Uterus (tissue), 4 donors: ENCODE data around the gene TFF3. TPM values are rescaled to one million over a fixed set of nuclear protein-coding genes. Genes with fewer than 3 reads are reported as not detected.

Experiments
- DNase-seq, 2 donors: peaks; one replicate each; pipeline ENCODE4 v3.0.0-alpha.2; 2019 to 2020
- H3K27ac ChIP-seq, 2 donors: fragments of 200-600 bp; sonication (generic); 1 replicate in 1 of 2; 2 replicates in 1 of 2; pipeline ENCODE4 v1.5.1; 2016 to 2018
- H3K27me3 ChIP-seq, 2 donors: fragments of 200-600 bp; sonication (generic); one replicate each; pipeline ENCODE4 v1.5.1; 2018 to 2019; ENCODE audit warnings: control low read depth in 1 of 2
- H3K36me3 ChIP-seq, 2 donors: fragments of 200-600 bp; sonication (generic); one replicate each; pipeline ENCODE4 v1.5.1; 2019; ENCODE audit warnings: control low read depth in 1 of 2
- H3K4me1 ChIP-seq, 2 donors: fragments of 200-600 bp; sonication (generic); one replicate each; pipeline ENCODE4 v1.5.1; 2018 to 2019; ENCODE audit warnings: control low read depth in 1 of 2
- H3K4me3 ChIP-seq, 2 donors: fragments of 200-600 bp; sonication (generic); 1 replicate in 1 of 2; 2 replicates in 1 of 2; pipeline ENCODE4 v1.5.1; 2018 to 2019; ENCODE audit warnings: mild to moderate bottlenecking in 1 of 2
- H3K9me3 ChIP-seq, 2 donors: fragments of 200-600 bp; sonication (generic); one replicate each; pipeline ENCODE4 v1.5.1; 2019; ENCODE audit warnings: control low read depth in 1 of 2
- POLR2A ChIP-seq, 2 donors: fragments of 450-650 bp; IDR thresholded peaks; one replicate each; pipeline ENCODE4 v1.6.1; 2016; ENCODE audit warnings: antibody characterized with exemption in 2 of 2, mild to moderate bottlenecking in 1 of 2, moderate library complexity in 1 of 2
- intact Hi-C: fragments of 100-400 bp; cut with DNase I; formaldehyde crosslinking; loops from one replicate; pipeline ENCODE4 v1.15.1; 2023; ENCODE audit warnings: low total_unique reads
- total RNA-seq, 4 donors: library from RNA; depleted of rRNA in 3 of 4; stranded (reverse); fragments of >200 nt in 3 of 4; gene quantifications; one replicate each; pipeline versions ENCODE4 v1.1.0 to v1.2.4, GENCODE V29; 2014 to 2023
- TF ChIP-seq, protein P1 (sequence below), 4 experiments: fragments of 200-600 bp in 2 of 4; fragments of 450-650 bp in 2 of 4; sonication (generic) in 2 of 4; IDR thresholded peaks; one replicate each; pipeline ENCODE4 v1.5.1; 2016 to 2019; ENCODE audit warnings: antibody characterized with exemption in 4 of 4, mild to moderate bottlenecking in 2 of 4, moderate library complexity in 1 of 4
- donor health status: DM: yes; HTN: yes; CAD: no.

TFF3 gene
- total RNA-seq, 4 donors from 2014 or later = 1.4 to 49.7 (median 24.2) TPM

DNA sequence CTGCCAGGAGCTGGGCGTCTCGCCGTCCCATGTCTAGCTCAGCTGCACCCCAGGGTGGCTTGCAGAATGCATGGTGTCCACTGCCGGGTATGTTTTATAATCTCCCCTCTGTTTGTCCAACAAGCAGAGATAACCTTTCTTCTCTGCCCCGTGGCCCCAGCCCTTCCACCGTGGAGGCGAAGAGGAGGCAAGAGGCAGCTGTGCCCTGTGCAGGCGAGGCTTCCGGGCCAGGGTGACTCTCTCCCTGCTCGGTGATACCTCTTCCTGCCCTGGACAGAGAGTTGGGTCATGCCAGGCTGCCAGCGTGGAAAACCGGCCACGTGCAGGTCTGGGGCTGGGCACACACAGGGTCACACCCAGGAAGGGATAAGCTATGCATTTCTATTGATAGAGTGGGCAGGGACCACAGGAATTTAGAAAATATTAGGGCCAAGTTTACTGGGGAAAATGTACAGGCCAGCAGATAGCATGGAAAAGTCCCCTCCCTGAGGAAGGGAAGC, 35.8 kb upstream of the TFF3 start, which contains the start of gene TFF2:
Gene TFF2 (minus strand): TSS at position 68 of the 500 bp plus-strand sequence. CDS start 37 bp downstream, at position 31.
- Histone ChIP-seq H3K4me1 (no peaks in the 10 kb centered on the region), H3K36me3 (no peaks in the 10 kb centered on the region), H3K27me3 (no peaks in the 10 kb centered on the region), H3K9me3 (peaks cover 0 to 2% of the 10 kb centered on the region in 2 donors), H3K27ac (no peak within 1 kb of the TSS), H3K4me3 (no peak within 1 kb of the TSS)
- no peak for DNase-seq
- intact Hi-C loops = no loop called here
- TF ChIP-seq, protein P1, sequence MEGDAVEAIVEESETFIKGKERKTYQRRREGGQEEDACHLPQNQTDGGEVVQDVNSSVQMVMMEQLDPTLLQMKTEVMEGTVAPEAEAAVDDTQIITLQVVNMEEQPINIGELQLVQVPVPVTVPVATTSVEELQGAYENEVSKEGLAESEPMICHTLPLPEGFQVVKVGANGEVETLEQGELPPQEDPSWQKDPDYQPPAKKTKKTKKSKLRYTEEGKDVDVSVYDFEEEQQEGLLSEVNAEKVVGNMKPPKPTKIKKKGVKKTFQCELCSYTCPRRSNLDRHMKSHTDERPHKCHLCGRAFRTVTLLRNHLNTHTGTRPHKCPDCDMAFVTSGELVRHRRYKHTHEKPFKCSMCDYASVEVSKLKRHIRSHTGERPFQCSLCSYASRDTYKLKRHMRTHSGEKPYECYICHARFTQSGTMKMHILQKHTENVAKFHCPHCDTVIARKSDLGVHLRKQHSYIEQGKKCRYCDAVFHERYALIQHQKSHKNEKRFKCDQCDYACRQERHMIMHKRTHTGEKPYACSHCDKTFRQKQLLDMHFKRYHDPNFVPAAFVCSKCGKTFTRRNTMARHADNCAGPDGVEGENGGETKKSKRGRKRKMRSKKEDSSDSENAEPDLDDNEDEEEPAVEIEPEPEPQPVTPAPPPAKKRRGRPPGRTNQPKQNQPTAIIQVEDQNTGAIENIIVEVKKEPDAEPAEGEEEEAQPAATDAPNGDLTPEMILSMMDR (IDR thresholded peaks at IDR 0.05) = no peak
- no peak for TF ChIP-seq POLR2A (IDR thresholded peaks at IDR 0.05)

DNA sequence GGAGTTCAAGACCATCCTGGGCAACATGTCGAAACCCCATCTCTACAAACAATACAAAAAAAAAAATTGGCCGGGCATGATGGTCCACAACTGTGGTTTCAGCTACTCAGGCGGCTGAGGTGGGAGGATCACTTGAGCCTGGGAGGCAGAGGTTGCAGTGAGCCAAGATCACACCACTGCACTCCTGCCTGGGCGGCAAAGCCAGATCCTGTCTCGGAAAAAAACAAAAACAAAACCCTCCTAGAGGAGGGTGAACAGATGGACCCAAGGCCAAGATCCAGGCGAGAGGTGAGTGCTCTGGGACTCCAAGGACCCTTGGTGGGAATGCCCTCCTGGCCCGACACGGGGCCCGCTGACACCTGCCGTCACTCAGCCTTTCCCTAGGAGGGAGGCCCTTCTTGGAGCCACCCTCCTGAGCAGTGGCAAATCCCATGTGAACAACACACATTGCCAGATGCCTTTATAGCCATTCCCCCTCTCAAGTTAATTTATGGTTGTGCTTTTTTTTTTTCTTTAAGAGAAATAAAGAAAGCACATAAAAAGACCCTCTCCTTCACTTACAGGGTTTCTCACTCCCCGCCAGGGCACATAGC, 35.2 kb upstream of the TFF3 start:
- intact Hi-C loops = no loop called here
- no peaks in the 10 kb centered on the region for H3K4me1 ChIP-seq
- H3K9me3 ChIP-seq = peaks cover 0 to 2% of the 10 kb centered on the region in 2 donors
- TF ChIP-seq POLR2A (IDR thresholded peaks at IDR 0.05) = no peak
- TF ChIP-seq, protein P1 (IDR thresholded peaks at IDR 0.05) = no peak
- no peak overlapping the region for H3K27ac ChIP-seq
- H3K36me3 ChIP-seq = no peaks in the 10 kb centered on the region
- H3K4me3 ChIP-seq = no peak overlapping the region
- DNase-seq = no peak
- no peaks in the 10 kb centered on the region for H3K27me3 ChIP-seq

DNA sequence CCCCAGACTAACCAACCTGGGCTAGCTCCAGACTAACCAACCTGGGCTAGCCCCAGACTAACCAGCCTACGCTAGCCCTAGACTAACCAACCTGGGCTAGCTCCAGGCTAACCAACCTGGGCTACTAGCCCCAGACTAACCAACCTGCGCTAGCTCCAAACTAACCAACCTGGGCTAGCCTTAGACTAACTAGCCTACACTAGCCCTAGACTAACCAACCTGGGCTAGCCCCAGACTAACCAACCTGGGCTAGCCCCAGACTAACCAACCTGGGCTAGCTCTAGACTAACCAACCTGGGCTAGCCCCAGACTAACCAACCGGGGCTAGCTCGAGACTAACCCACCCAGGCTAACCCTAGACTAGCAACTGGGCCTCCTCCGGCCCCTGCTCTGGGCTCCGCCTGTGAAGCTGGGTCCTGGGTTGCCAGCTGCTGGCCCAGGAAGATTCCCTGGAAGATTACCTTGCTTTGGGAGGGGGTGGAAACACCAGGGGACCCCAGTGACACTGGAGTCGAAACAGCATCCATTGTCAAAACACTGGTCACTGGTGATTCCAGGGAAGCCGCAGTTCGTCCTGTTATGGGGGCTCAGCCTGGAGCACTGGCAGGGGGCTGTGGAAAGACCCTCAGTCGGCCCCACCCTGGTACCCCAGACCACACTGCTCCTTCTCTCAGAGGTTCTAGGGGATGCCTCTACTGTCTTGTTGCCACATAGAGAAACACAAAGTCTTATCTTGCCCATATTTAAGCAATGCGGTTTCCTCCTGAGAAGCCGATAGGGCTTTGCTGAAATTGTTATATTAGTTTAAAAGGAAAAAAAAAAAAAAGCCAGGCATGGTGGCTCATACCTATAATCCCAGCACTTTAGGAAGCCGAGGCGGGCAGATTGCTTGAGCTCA, 34.5 kb upstream of the TFF3 start:
- no peaks in the 10 kb centered on the region for H3K36me3 ChIP-seq
- intact Hi-C loops = no loop called here
- TF ChIP-seq, protein P1 (IDR thresholded peaks at IDR 0.05) = no peak
- TF ChIP-seq POLR2A (IDR thresholded peaks at IDR 0.05) = no peak
- no peaks in the 10 kb centered on the region for H3K9me3 ChIP-seq
- H3K4me1 ChIP-seq = no peaks in the 10 kb centered on the region
- no peak overlapping the region for H3K27ac ChIP-seq
- no peaks in the 10 kb centered on the region for H3K27me3 ChIP-seq
- no peak overlapping the region for H3K4me3 ChIP-seq
- no peak for DNase-seq

DNA sequence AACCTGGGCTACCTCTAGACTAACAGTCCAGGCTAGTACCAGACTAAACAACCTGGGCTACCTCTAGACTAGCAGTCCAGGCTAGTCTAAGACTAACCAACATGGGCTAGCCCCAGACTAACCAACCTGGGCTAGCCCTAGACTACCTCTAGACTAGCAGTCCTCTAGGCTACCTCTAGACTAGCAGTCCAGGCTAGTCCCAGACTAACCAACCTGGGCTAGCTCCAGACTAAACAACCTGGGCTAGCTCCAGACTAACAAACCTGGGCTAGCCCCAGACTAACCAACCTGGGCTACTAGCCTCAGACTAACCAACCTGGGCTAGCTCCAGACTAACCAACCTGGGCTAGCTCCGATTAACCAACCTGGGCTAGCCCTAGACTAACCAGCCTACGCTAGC, 33.6 kb upstream of the TFF3 start:
- intact Hi-C loops = no loop called here
- TF ChIP-seq, protein P1 (IDR thresholded peaks at IDR 0.05) = no peak
- TF ChIP-seq POLR2A (IDR thresholded peaks at IDR 0.05) = no peak
- no peaks in the 10 kb centered on the region for H3K4me1 ChIP-seq
- H3K27ac ChIP-seq = no peak overlapping the region
- DNase-seq = no peak
- H3K27me3 ChIP-seq = no peaks in the 10 kb centered on the region
- no peaks in the 10 kb centered on the region for H3K36me3 ChIP-seq
- no peaks in the 10 kb centered on the region for H3K9me3 ChIP-seq
- no peak overlapping the region for H3K4me3 ChIP-seq
